GM21381 (cell line): Measurements from ENCODE around the gene ZER1.
A peak's percentile ranks its signal among the peaks of the same experiment; 100 is the strongest.
"Not testable (repeated sequence)": the region's sequence is repeated elsewhere in the genome, so short reads cannot be mapped to it uniquely, and the experiment has no call there.

Experiments
- ATAC-seq: cut with Tn5 transposase; IDR thresholded peaks from one replicate; pipeline ENCODE4 v1.9.1; 2021; ENCODE audit warnings: mild to moderate bottlenecking, moderate library complexity; ENCODE audit not compliant: unreplicated experiment

ZER1 gene

GRCh38 chr9:128771745-128772519 lies at the start of gene ZER1:
TSS of gene ZER1 (minus strand) at chr9:128771927. CDS start at chr9:128755565, 16,362 bp downstream.
- ATAC-seq = peak; percentile 94

GRCh38 chr9:128820665-128821583 lies 49.2 kb upstream of the ZER1 start:
- ATAC-seq = no peak

DNA sequence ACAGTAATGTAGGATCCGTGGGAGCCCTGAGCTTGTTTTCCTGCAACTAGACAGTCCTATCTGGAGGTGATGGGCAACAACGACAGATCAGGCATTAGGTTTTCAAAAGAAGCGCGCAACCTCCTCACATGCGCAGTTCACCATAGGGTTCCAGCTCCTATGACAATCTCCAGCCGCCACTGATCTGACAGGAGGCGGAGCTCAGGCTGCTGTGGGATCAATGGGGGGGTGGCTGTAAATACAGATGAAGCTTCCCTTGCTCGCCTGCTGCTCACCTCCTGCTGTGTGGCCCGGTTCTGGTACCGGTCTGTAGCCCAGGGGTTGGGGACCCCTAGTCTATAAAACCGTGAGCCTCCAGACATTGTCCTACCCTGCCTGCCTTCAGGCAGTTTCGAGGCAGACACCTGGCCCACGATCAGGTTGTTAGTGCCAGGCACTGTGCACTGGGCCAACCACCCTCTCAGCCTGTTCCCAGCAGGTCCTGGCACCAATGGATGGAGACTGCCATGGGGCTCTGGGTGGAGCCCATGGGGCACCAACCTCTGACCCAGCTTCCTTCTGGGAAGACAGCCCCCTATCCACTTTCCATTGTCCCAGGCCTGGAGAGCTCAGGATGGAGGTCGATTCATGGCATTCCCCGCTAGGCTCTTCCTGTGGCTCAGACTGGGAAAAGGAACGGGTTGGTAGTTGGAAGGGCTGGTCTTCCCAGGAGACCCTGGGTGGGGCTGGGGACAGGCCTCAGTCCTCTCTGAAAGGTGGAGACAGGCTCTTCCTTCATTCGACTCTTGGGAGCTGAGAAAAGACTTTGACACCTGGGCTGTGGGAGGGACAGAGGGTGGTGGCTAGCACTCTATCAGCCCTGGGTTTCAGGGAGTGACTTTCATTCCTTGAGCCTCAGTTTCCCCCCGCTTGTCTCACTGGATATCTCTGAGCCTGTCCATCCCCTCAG lies 48.3 kb upstream of the ZER1 start:
- no peak for ATAC-seq

DNA sequence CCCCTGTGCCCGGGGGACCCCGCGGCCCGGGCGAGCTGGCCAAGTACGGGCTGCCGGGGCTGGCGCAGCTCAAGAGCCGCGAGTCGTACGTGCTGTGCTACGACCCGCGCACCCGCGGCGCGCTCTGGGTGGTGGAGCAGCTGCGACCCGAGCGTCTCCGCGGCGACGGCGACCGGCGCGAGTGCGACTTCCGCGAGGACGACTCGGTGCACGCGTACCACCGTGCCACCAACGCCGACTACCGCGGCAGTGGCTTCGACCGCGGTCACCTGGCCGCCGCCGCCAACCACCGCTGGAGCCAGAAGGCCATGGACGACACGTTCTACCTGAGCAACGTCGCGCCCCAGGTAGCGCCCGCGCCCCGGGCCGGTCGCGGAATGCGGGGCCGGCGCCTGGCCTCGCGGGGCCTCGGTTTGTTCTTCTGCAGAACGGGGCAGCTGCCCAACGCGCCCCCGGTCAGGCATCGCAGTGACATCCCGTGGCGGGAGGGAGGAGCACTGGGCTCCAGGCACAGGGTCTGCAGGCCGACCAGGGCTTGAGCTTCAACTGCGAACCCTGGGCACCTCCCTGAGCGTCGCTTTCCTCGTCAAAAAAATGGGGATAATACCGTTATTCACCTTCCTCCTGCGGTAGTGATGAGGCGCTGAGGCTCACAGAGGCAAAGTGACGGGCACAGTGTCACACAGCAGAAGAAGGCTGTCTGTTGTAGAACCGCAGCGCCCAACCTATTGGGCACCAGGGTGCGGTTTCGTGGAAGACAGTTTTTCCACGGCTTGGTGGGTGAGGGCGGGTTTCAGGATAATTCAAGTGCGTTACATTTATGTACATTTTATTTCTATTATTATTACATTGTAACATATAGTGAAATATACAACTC lies 47.4 kb upstream of the ZER1 start:
- peak; percentile 28 for ATAC-seq

DNA sequence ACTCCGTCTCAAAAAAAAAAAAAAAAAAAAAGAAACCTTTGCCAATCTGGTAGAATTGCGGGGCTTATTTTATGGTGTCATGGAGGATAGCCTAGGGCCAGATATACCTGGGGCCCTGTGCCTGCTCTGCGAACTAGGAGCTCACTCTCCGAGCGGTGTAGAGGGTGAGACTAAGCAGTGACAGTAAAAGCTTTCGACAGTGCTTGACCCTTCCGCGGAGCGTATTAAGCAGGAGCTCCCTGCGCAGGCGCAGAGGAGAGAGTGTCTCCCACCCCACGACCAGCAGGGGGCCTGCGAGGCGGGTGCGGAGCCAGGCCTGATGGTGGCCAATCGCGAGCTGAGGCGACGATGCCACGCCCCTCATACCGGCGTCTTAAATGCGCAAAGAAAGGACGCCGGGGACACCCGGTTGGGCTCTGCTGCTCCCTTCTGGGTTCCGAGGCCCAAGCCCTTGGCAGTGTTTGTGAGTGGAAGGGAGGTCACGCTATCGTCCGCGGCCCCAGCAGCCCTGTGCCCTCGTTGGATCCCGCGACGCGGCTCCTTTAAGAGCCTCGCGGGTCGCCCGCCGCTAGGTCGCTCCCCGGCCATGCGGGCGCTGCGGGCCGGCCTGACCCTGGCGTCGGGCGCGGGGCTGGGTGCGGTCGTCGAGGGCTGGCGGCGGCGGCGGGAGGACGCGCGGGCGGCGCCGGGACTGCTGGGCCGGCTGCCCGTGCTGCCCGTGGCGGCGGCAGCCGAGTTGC lies 46.5 kb upstream of the ZER1 start, which contains the start of gene ENDOG:
ENDOG (plus strand) TSS at position 402 of the 740 bp plus-strand sequence; CDS start at position 587, 185 bp downstream.
- ATAC-seq = peak; percentile 93

GRCh38 chr9:128810873-128811272 lies 39.1 kb upstream of the ZER1 start:
- no peak for ATAC-seq

GRCh38 chr9:128809831-128810230 lies 38.1 kb upstream of the ZER1 start:
- no peak for ATAC-seq

DNA sequence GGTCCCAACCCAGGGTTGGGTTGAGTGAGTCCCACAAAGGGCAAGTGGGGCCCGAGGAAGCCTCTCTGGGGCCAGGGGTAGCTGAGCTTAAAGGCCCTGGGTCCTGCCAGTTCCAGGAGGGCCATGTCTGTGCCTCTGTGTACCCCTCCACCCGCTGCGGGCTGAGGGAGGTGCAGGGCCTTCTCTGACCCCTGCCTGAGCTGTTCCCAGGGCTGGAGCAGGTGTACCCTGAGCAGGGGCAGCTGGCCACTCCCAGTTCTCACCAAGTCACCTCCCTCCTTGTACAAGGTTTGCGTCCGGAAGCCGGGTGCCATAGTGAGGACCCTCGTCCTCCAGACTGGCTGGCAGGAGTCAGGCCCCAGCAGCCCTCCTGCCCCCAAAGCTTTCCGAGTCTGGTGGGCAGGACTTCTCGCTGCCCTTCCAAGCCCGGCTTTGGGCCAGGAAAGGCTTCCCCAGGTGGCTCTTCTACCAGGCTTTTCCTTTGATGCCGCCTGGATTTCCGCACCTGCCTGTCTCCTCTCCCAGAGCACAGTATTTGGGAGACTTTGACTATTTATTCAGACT lies 37.4 kb upstream of the ZER1 start:
- ATAC-seq = no peak

DNA sequence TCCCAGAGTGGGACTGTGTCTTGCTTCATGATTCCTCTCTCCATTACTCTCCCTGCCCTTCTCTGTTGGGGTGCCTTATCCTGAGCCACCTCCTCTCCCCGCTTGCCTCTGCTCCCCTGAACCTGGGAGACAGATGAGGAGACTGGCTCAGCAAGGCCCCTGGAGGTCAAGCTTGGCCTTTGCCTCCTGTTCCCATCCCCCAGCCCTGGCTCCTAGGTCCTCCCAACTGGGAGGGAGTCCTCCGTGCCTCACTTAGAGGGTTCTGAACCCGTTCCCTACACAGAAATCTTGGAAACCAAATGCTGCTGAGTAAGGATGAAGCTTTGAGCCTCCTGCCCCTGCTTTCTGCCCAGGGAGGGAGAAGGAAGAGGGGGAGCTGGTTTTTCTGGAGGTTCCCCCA lies 36.8 kb upstream of the ZER1 start:
- no peak for ATAC-seq

- no peak for ATAC-seq
Measured at GRCh38 chr9:128807827-128808226, 36.1 kb upstream of the ZER1 start.

- ATAC-seq = no peak
Measured at GRCh38 chr9:128805661-128806060, 33.9 kb upstream of the ZER1 start.

DNA sequence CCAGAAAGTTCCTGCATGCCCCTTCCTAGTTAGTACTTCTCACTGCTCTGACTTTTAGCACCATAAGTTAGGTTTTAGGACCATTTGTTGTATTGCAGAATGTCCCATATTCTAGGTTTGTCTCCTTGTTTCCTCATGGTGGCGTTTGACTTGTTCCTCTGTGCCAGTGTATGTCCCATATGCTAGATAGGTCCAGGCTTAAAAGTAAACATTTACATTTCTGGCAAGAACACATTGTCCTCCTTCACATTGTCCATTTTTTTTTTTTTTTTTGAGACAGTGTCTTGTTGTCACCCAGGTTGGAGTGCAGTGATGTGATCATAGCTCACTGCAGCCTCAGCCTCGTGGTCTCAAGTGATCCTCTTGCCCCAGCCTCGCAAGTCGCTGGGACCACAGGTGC lies 30.8 kb upstream of the ZER1 start:
- no peak for ATAC-seq

- ATAC-seq = no peak
Measured at GRCh38 chr9:128800061-128800460, 28.3 kb upstream of the ZER1 start.

- no peak for ATAC-seq
Measured at GRCh38 chr9:128798896-128799295, 27.2 kb upstream of the ZER1 start.

- ATAC-seq = not testable (repeated sequence)
Measured at GRCh38 chr9:128794961-128795360, 23.2 kb upstream of the ZER1 start.

- no peak for ATAC-seq
Measured at GRCh38 chr9:128792978-128793686, 21.4 kb upstream of the ZER1 start.

GRCh38 chr9:128792134-128792533 lies 20.4 kb upstream of the ZER1 start:
- no peak for ATAC-seq

- ATAC-seq = no peak
Measured at GRCh38 chr9:128790536-128790935, 18.8 kb upstream of the ZER1 start.
